HG03159 (cell line): ENCODE results near the gene ZBTB26.
"Not testable (repeated sequence)": the region's sequence is repeated elsewhere in the genome, so short reads cannot be mapped to it uniquely, and the experiment has no call there.

Source experiments
- ATAC-seq: cut with Tn5 transposase; IDR thresholded peaks from one replicate; pipeline ENCODE4 v1.9.1; 2021; ENCODE audit warnings: mild to moderate bottlenecking, moderate library complexity; ENCODE audit not compliant: unreplicated experiment

ZBTB26 gene

GRCh38 chr9:122929796-122930354 lies 1.4 kb downstream of the ZBTB26 start:
- no peak for ATAC-seq

- ATAC-seq = no peak
Measured at GRCh38 chr9:122923947-122924346, 7.4 kb downstream of the ZBTB26 start.

GRCh38 chr9:122922713-122923112 lies 8.6 kb downstream of the ZBTB26 start:
- ATAC-seq = no peak

GRCh38 chr9:122918310-122918709 lies 13.0 kb downstream of the ZBTB26 start:
- ATAC-seq = no peak

GRCh38 chr9:122912964-122913673 lies 18.2 kb downstream of the ZBTB26 start, which contains the start of gene ZBTB6:
Gene ZBTB6, minus strand, starts transcription at chr9:122913323. Its CDS starts 1,251 bp downstream, at chr9:122912072.
- peak; percentile 99 for ATAC-seq

- ATAC-seq = no peak
Measured at GRCh38 chr9:122912671-122912963, 18.7 kb downstream of the ZBTB26 start.

- ATAC-seq = not testable (repeated sequence)
Measured at GRCh38 chr9:122906122-122906521, 25.2 kb downstream of the ZBTB26 start.

GRCh38 chr9:122904823-122905710 lies 26.2 kb downstream of the ZBTB26 start, which contains the start of gene RC3H2:
Gene RC3H2, minus strand, starts transcription at chr9:122905359. Its CDS starts 7,850 bp downstream, at chr9:122897509.
- ATAC-seq = peak; percentile 82

GRCh38 chr9:122904466-122904822 lies 26.9 kb downstream of the ZBTB26 start:
- peak; percentile 9 for ATAC-seq

- ATAC-seq = no peak
Measured at GRCh38 chr9:122900791-122901190, 30.5 kb downstream of the ZBTB26 start.

GRCh38 chr9:122897969-122898368 lies 33.3 kb downstream of the ZBTB26 start:
- no peak for ATAC-seq

GRCh38 chr9:122888480-122888879 lies 42.8 kb downstream of the ZBTB26 start:
- no peak for ATAC-seq

- no peak for ATAC-seq
Measured at GRCh38 chr9:122883125-122883524, 48.2 kb downstream of the ZBTB26 start.

GRCh38 chr9:122879443-122879842 lies 51.9 kb downstream of the ZBTB26 start:
- ATAC-seq = no peak

GRCh38 chr9:122875523-122875922 lies 55.8 kb downstream of the ZBTB26 start:
- no peak for ATAC-seq

GRCh38 chr9:122867276-122867675 lies 64.0 kb downstream of the ZBTB26 start:
- not testable (repeated sequence) for ATAC-seq

- ATAC-seq = no peak
Measured at GRCh38 chr9:122866079-122866478, 65.2 kb downstream of the ZBTB26 start.
